WTC11 (cell line): Measurements from ENCODE around the gene RELB.

Experiments
- ATF1 ChIP-seq: sonication (generic); formaldehyde crosslinking; IDR thresholded peaks from 2 replicates; pipeline ENCODE4 v1.8.1; 2023; ENCODE audit warnings: mild to moderate bottlenecking, moderate library complexity, missing genetic modification reagents
- CTCF ChIP-seq: fragments of 200-600 bp; IDR thresholded peaks from 2 replicates; pipeline ENCODE4 v1.8.0; 2022; ENCODE audit warnings: antibody characterized with exemption
- FOXP4 ChIP-seq: sonication (generic); formaldehyde crosslinking; IDR thresholded peaks from 2 replicates; pipeline ENCODE4 v1.8.0; 2022; ENCODE audit warnings: mild to moderate bottlenecking, missing genetic modification reagents
- MAX ChIP-seq: sonication (generic); formaldehyde crosslinking; IDR thresholded peaks from 2 replicates; pipeline ENCODE4 v1.8.0; 2022; ENCODE audit warnings: mild to moderate bottlenecking, missing genetic modification reagents
- OVOL2 ChIP-seq: fragments of 250-450 bp; sonication (Bioruptor Pico); IDR thresholded peaks from 2 replicates; pipeline ENCODE4 v1.9.0; 2021; ENCODE audit warnings: mild to moderate bottlenecking, borderline replicate concordance
- RELA ChIP-seq: sonication (generic); formaldehyde crosslinking; IDR thresholded peaks from 2 replicates; pipeline ENCODE4 v1.8.1; 2022; ENCODE audit warnings: missing genetic modification reagents, mild to moderate bottlenecking, borderline replicate concordance
- SOX15 ChIP-seq: fragments of 250-450 bp; sonication (Bioruptor Pico); IDR thresholded peaks from 2 replicates; pipeline ENCODE4 v1.9.0; 2021; ENCODE audit warnings: mild to moderate bottlenecking
- SP1 ChIP-seq: sonication (generic); formaldehyde crosslinking; conservative IDR thresholded peaks from 2 replicates; pipeline ENCODE4 v1.8.1; 2022; ENCODE audit warnings: missing genetic modification reagents
- TCF7 ChIP-seq: sonication (generic); formaldehyde crosslinking; IDR thresholded peaks from 2 replicates; pipeline ENCODE4 v1.8.0; 2022; ENCODE audit warnings: mild to moderate bottlenecking, low read depth, missing genetic modification reagents, moderate library complexity
- ZNF138 ChIP-seq: sonication (generic); formaldehyde crosslinking; conservative IDR thresholded peaks from 2 replicates; pipeline ENCODE4 v1.8.1; 2022; ENCODE audit warnings: mild to moderate bottlenecking, moderate library complexity, missing genetic modification reagents
- ZNF219 ChIP-seq: sonication (generic); formaldehyde crosslinking; IDR thresholded peaks from 2 replicates; pipeline ENCODE4 v1.8.0; 2023; ENCODE audit warnings: missing genetic modification reagents, mild to moderate bottlenecking, borderline replicate concordance

GRCh38 chr19:45058622-45059159, 57.4 kb downstream of the RELB start:
- TF ChIP-seq CTCF = no peak
- no peak for TF ChIP-seq ATF1 (CRISPR knock-in tag)
- TF ChIP-seq MAX (CRISPR knock-in tag) = no peak
- TF ChIP-seq SOX15 (CRISPR knock-in tag) = no peak
- no peak for TF ChIP-seq OVOL2 (CRISPR knock-in tag)
- no peak for TF ChIP-seq FOXP4 (CRISPR knock-in tag)
- TF ChIP-seq TCF7 (CRISPR knock-in tag) = no peak
- no peak for TF ChIP-seq SP1 (CRISPR knock-in tag)
- TF ChIP-seq RELA = no peak
- TF ChIP-seq ZNF138 (CRISPR knock-in tag) = no peak
- no peak for TF ChIP-seq ZNF219
